HG02610 (cell line): Measurements from ENCODE around the gene ITSN2.
A peak's percentile ranks its signal among the peaks of the same experiment; 100 is the strongest.
"Not testable (repeated sequence)": the region's sequence is repeated elsewhere in the genome, so short reads cannot be mapped to it uniquely, and the experiment has no call there.

Source experiments
- ATAC-seq: cut with Tn5 transposase; IDR thresholded peaks from one replicate; pipeline ENCODE4 v1.9.1; 2021; ENCODE audit warnings: mild to moderate bottlenecking, moderate library complexity; ENCODE audit not compliant: unreplicated experiment

Gene ITSN2

GRCh38 chr2:24222946-24223345, 137.4 kb downstream of the ITSN2 start:
- no peak for ATAC-seq

- ATAC-seq = no peak
Observed at GRCh38 chr2:24221343-24222050, 138.8 kb downstream of the ITSN2 start.

- no peak for ATAC-seq
Observed at GRCh38 chr2:24220554-24221291, 139.6 kb downstream of the ITSN2 start.

GRCh38 chr2:24214880-24215279, 145.5 kb downstream of the ITSN2 start:
- peak; percentile 99 for ATAC-seq

- no peak for ATAC-seq
Observed at GRCh38 chr2:24211408-24211807, 148.9 kb downstream of the ITSN2 start.

GRCh38 chr2:24210723-24211122, 149.6 kb downstream of the ITSN2 start:
- ATAC-seq = no peak

DNA sequence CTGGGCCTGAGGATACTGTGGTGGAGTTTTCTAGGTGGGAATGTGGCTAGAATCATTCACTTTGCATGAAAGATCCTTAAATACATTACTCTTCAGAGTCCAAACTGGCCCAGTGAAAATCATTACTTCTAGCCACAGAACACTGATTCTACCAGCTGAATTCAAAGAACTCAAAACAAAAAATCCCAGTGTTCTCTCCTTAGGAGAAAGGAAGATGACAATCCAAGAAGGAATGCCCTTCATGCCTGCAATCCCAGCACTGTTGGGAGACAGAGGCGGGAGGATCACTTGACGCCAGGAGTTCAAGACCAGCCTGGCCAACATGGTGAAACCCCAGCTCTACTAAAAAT, 150.3 kb downstream of the ITSN2 start:
- no peak for ATAC-seq

DNA sequence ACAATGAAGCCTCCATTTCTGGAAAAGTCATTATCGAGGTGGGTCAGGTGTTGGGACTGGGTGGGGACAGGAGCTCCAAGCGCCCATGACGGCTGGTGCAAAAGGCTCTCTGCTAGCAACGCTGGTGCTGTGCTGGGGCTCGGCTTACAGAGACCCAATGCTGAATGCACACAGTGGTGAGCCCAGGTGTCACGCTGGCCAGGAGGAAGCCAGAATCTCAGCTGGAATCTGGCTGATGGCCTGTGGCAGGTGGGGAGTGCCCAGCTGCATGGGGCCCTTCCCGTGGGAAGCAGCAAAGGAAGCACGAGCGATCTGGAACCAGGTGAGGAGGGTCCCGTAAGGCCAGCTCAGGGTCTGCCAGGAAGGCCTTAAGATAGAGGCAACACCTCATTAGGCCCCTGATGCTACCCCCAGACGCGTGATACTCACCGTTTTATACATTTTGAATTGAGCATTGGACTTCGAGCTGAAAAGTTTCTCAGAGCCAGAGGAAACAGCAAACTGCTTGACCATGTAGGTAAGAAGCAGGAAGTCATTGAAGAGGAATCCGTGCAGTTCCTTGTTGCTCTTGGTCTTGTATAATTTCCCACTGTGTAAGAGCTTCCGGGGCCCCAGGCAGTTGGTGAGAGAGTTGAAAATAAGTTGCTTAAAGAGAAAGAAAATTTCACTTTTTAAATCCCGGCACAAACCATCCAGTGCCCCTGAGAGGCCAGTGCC, 150.8 kb downstream of the ITSN2 start:
- ATAC-seq = no peak

GRCh38 chr2:24208490-24208889, 151.8 kb downstream of the ITSN2 start:
- no peak for ATAC-seq

- no peak for ATAC-seq
Observed at GRCh38 chr2:24207359-24207758, 153.0 kb downstream of the ITSN2 start.

DNA sequence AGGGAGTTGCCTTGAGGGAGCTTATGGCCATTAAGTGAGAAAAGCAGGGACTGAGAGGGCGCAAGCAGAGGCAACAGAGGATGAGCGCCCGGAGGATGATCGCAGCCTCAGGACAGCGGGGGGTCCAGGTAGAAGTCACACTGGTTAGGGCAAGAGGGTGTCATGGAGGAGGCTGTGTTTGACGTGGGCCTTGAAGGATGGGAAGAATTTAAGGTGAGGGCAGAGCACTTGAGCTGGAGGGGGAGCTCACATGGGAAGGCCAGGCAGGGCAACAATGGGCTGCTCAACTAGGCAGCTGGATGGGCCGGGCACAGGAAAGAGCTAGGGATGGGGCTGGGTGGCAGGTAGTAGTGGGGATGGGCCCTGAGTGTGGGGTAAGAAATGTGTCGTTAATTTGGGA, 153.6 kb downstream of the ITSN2 start:
- ATAC-seq = no peak

GRCh38 chr2:24206242-24206641, 154.1 kb downstream of the ITSN2 start:
- no peak for ATAC-seq

- ATAC-seq = no peak
Observed at GRCh38 chr2:24205131-24205530, 155.2 kb downstream of the ITSN2 start.

DNA sequence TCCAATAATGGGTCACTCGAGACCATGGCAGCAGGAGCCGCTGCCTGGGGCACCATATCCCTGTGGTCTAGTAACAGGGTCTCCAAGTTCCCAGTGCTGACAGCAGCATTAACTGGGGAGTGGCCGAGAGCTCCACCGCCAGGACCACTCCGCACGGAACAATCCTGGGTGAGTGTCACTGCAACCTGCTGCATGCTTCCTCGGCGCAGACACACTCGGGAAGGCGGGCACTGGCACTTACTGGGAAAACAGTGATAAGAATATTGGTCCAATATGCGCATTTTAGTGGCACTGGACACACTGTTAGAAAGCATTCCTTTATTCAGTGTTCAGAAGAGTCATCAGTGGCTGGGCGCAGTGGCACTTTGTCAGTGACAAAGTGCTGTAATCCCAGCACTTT, 155.8 kb downstream of the ITSN2 start:
- ATAC-seq = no peak

- no peak for ATAC-seq
Observed at GRCh38 chr2:24203787-24204150, 156.6 kb downstream of the ITSN2 start.

GRCh38 chr2:24203029-24203786, 157.1 kb downstream of the ITSN2 start:
- ATAC-seq = no peak

DNA sequence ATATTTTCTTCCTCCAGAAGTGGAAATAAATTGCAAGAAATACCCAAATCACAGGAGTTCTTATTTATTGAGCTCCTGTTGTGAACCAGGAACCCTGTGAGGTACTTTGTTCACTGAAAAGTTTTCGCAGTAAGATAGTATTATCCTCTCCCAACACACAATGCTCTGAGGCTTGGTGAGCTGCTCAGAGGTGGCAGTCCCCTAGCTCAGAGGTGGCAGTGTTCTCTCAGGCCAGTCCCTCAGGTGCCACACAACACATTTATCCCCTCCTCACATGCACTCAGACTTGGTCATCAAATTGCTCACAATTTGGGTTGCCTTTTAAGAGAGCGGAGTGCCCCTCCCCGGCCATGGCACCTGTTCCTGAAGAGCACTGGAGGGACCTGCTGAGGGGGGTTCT, 159.5 kb downstream of the ITSN2 start:
- ATAC-seq = no peak

DNA sequence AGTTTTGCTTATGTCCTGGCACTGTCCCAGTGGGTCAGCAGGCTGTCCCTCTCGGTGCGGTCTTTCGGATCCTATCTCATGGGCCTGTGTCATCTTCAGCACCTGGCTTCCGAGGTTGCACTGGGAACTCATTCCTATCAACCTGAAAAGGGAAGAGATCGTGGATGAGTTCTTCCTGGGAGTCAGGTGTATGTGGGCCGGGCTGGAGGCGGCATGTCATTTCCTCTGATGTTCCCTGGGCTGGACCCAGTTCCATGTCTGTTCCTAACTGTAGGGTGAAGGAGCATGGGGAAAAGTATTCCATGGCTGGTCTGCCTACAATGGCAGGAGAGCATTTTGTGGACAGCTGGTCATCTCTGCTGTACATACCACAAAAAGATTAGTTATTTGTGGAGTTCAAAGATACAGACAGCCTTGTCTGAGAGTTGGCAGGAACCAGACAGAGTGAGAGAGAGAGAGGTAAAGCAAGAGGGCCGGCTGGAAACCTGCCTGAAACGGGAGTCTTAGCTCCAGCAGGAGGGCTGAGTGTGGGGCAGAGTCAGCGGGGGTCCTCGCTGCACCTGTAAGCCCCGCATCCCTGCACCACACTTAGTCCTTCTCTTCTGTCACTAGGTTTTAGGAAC, 160.3 kb downstream of the ITSN2 start:
- no peak for ATAC-seq

- ATAC-seq = not testable (repeated sequence)
Observed at GRCh38 chr2:24197213-24197612, 163.1 kb downstream of the ITSN2 start.

DNA sequence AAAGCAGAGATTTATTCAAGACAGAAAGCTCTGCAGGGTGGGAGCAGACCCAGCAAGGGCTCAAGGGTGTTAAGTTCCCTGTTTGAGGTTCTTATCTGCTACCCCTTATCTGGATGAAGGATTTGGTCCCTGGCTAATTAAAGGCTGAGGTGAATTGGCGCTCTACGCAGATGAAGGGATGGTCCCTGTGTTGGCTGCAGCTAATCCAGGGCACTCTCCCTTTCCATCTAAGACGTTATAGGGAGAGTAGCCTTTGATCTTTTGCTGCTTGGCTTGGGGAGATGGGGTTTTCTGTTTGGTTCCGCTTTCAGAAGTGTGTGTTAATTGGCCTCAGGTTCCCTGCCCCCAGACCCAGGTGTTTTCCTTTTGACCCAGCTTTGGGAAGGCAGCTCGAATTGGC, 168.5 kb downstream of the ITSN2 start:
- no peak for ATAC-seq

- ATAC-seq = no peak
Observed at GRCh38 chr2:24191156-24191555, 169.2 kb downstream of the ITSN2 start.
